Measurements from ENCODE around the gene TMEM53. TPM values are rescaled to one million over a fixed set of nuclear protein-coding genes. Genes with fewer than 3 reads are reported as not detected.

TMEM53 gene
- total RNA-seq, 1 donor from 2014 or later = 11.5 TPM

DNA sequence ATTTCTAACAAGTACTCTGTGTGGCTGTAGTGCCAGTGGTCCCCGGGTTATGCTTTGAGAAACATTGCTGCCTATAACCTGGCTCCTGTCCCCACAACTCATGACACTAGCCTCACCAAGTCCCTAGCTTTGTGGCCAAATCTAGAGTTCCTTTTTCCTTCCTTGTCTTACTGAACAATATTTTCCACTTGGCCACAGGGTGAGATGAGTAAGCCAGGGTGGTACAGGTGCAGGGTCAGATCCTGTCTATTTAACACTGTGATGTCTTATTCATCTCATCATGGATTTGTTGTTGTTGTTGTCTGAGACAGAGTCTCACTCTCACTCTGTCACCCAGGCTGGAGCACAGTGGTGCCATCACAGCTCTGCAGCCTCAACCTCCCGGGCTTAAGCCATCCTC lies 18.9 kb upstream of the TMEM53 start:
- DNase-seq = no peak
- Histone ChIP-seq H3K27ac (replicated peaks) (no peak overlapping the region), H3K27me3 (ENCODE audit: low read depth) (peaks cover 6% of the 10 kb centered on the region), H3K4me3 (no peak overlapping the region), H3K4me1 (no peaks in the 10 kb centered on the region), H3K36me3 (no peaks in the 10 kb centered on the region), H3K9me3 (replicated peaks) (no peaks in the 10 kb centered on the region)
- TF ChIP-seq, protein P1, sequence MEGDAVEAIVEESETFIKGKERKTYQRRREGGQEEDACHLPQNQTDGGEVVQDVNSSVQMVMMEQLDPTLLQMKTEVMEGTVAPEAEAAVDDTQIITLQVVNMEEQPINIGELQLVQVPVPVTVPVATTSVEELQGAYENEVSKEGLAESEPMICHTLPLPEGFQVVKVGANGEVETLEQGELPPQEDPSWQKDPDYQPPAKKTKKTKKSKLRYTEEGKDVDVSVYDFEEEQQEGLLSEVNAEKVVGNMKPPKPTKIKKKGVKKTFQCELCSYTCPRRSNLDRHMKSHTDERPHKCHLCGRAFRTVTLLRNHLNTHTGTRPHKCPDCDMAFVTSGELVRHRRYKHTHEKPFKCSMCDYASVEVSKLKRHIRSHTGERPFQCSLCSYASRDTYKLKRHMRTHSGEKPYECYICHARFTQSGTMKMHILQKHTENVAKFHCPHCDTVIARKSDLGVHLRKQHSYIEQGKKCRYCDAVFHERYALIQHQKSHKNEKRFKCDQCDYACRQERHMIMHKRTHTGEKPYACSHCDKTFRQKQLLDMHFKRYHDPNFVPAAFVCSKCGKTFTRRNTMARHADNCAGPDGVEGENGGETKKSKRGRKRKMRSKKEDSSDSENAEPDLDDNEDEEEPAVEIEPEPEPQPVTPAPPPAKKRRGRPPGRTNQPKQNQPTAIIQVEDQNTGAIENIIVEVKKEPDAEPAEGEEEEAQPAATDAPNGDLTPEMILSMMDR (IDR thresholded peaks at IDR 0.05; ENCODE audit: borderline replicate concordance) = no peak
- intact Hi-C loops (cut with micrococcal nuclease) = no loop called here

DNA sequence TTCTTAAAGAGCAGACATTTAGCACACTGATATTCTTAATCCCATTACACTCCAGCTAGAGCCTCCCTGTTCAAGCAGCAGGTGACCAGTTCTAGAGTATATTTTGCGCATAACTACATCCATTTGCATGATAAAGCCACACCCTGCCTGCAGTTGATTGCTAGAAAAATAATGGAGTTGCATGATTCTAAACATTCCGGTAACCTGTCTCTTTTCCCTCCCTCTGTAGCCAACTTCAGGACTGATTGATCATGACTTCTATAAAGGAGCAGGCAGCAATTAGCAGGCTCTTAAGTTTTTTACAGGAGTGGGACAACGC lies 15.1 kb upstream of the TMEM53 start:
- intact Hi-C loops (cut with micrococcal nuclease) = no loop called here
- H3K4me1 ChIP-seq = no peaks in the 10 kb centered on the region
- no peak overlapping the region for H3K4me3 ChIP-seq
- TF ChIP-seq, protein P1 (IDR thresholded peaks at IDR 0.05; ENCODE audit: borderline replicate concordance) = no peak
- peaks cover 6% of the 10 kb centered on the region for H3K27me3 ChIP-seq (ENCODE audit: low read depth)
- no peaks in the 10 kb centered on the region for H3K36me3 ChIP-seq
- no peaks in the 10 kb centered on the region for H3K9me3 ChIP-seq (replicated peaks)
- no peak overlapping the region for H3K27ac ChIP-seq (replicated peaks)
- DNase-seq = no peak

GRCh38 chr1:44688760-44689446 lies 14.6 kb upstream of the TMEM53 start:
- H3K4me3 ChIP-seq = no peak overlapping the region
- H3K36me3 ChIP-seq = no peaks in the 10 kb centered on the region
- no peak overlapping the region for H3K27ac ChIP-seq (replicated peaks)
- intact Hi-C loops (cut with micrococcal nuclease) = no loop called here
- DNase-seq = no peak
- H3K27me3 ChIP-seq (ENCODE audit: low read depth) = peaks cover 6% of the 10 kb centered on the region
- TF ChIP-seq, protein P1 (IDR thresholded peaks at IDR 0.05; ENCODE audit: borderline replicate concordance) = no peak
- H3K4me1 ChIP-seq = no peaks in the 10 kb centered on the region
- H3K9me3 ChIP-seq (replicated peaks) = no peaks in the 10 kb centered on the region

GRCh38 chr1:44685881-44686280 lies 11.6 kb upstream of the TMEM53 start:
- Histone ChIP-seq H3K27ac (replicated peaks) (no peak overlapping the region), H3K4me1 (no peaks in the 10 kb centered on the region), H3K27me3 (ENCODE audit: low read depth) (peaks cover 6% of the 10 kb centered on the region), H3K4me3 (no peak overlapping the region), H3K9me3 (replicated peaks) (no peaks in the 10 kb centered on the region), H3K36me3 (no peaks in the 10 kb centered on the region)
- TF ChIP-seq, protein P1 (IDR thresholded peaks at IDR 0.05; ENCODE audit: borderline replicate concordance) = no peak
- intact Hi-C loops (cut with micrococcal nuclease) = no loop called here
- DNase-seq = no peak

DNA sequence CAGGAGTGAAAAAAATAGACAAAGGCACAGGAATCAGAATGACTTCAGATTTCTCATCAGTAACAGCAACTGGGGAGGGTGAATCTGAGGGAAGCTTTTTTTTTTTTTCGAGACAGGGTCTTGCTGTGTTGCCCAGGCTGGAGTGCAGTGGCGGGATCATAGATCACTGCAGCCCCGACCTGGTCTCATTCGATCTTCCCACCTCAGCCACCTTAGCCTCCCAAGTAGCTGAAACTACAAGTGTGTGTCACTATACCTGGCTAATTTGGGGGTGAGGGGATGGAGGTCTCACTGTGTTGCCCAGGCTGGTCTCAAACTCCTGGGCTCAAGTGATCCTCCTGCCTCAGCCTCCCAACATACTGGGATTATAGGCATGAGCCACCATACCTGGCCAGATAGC lies 10.9 kb upstream of the TMEM53 start:
- Histone ChIP-seq H3K36me3 (no peaks in the 10 kb centered on the region), H3K27ac (replicated peaks) (no peak overlapping the region), H3K27me3 (ENCODE audit: low read depth) (peaks cover 5% of the 10 kb centered on the region), H3K4me1 (no peaks in the 10 kb centered on the region), H3K9me3 (replicated peaks) (no peaks in the 10 kb centered on the region), H3K4me3 (no peak overlapping the region)
- DNase-seq = no peak
- TF ChIP-seq, protein P1 (IDR thresholded peaks at IDR 0.05; ENCODE audit: borderline replicate concordance) = no peak
- intact Hi-C loops (cut with micrococcal nuclease) = no loop called here

Measured in left ventricle myocardium inferior (tissue), 1 donor.